ENCODE results near the gene MLYCD. TPM values are rescaled to one million over a fixed set of nuclear protein-coding genes. Genes with fewer than 3 reads are reported as not detected.

MLYCD gene
- total RNA-seq, 1 donor from 2014 or later: 5.3 TPM

- Mint-ChIP-seq H3K36me3 (ENCODE audit: low read depth) (no peaks in the 10 kb centered on the region), H3K4me1 (peaks cover 4% of the 10 kb centered on the region), H3K4me3 (no peak overlapping the region), H3K27ac (no peak overlapping the region), H3K27me3 (peaks cover 15% of the 10 kb centered on the region), H3K9me3 (no peaks in the 10 kb centered on the region)
- intact Hi-C loops (cut with micrococcal nuclease): no loop called here
- DNase-seq: no peak
These were observed 66.7 kb downstream of the MLYCD start for GRCh38 chr16:83965444-83966152.

GRCh38 chr16:83966153-83966696 is 67.3 kb downstream of the MLYCD start:
- no peak for DNase-seq
- peaks cover 15% of the 10 kb centered on the region for H3K27me3 Mint-ChIP-seq
- intact Hi-C loops (cut with micrococcal nuclease): no loop called here
- no peak overlapping the region for H3K4me3 Mint-ChIP-seq
- H3K9me3 Mint-ChIP-seq: no peaks in the 10 kb centered on the region
- no peak overlapping the region for H3K27ac Mint-ChIP-seq
- peaks cover 4% of the 10 kb centered on the region for H3K4me1 Mint-ChIP-seq
- H3K36me3 Mint-ChIP-seq (ENCODE audit: low read depth): no peaks in the 10 kb centered on the region

GRCh38 chr16:83967091-83967490 is 68.2 kb downstream of the MLYCD start:
- Mint-ChIP-seq H3K27ac (no peak overlapping the region), H3K27me3 (peaks cover 15% of the 10 kb centered on the region), H3K36me3 (ENCODE audit: low read depth) (no peaks in the 10 kb centered on the region), H3K4me1 (peaks cover 4% of the 10 kb centered on the region), H3K9me3 (no peaks in the 10 kb centered on the region), H3K4me3 (no peak overlapping the region)
- no peak for DNase-seq
- intact Hi-C loops (cut with micrococcal nuclease): no loop called here

GRCh38 chr16:83967838-83968305 is 69.0 kb downstream of the MLYCD start, which contains the start of gene NECAB2:
TSS of gene NECAB2 (plus strand) at chr16:83968244. CDS start at chr16:83968649, 405 bp downstream.
- no peaks in the 10 kb centered on the region for H3K9me3 Mint-ChIP-seq
- intact Hi-C loops (cut with micrococcal nuclease): no loop called here
- peak; percentile 67 for DNase-seq

GRCh38 chr16:83968306-83968851 is 69.5 kb downstream of the MLYCD start:
- no peak overlapping the region for H3K27ac Mint-ChIP-seq
- H3K4me3 Mint-ChIP-seq: no peak overlapping the region
- intact Hi-C loops (cut with micrococcal nuclease): no loop called here
- no peaks in the 10 kb centered on the region for H3K36me3 Mint-ChIP-seq (ENCODE audit: low read depth)
- no peak for DNase-seq
- H3K4me1 Mint-ChIP-seq: peaks cover 4% of the 10 kb centered on the region
- peaks cover 15% of the 10 kb centered on the region for H3K27me3 Mint-ChIP-seq
- H3K9me3 Mint-ChIP-seq: no peaks in the 10 kb centered on the region

More at GRCh38 chr16:83967838-83968305, 69.0 kb downstream of the MLYCD start, which contains the start of gene NECAB2:
- Mint-ChIP-seq H3K4me1 (peaks cover 4% of the 10 kb centered on the region), H3K27ac (no peak within 1 kb of the TSS), H3K4me3 (peak within 1 kb of the TSS; percentile 11), H3K36me3 (ENCODE audit: low read depth) (no peaks in the 10 kb centered on the region), H3K27me3 (peaks cover 15% of the 10 kb centered on the region)

- intact Hi-C loops (cut with micrococcal nuclease): no loop called here
- Mint-ChIP-seq H3K9me3 (no peaks in the 10 kb centered on the region), H3K4me1 (peaks cover 4% of the 10 kb centered on the region), H3K4me3 (no peak overlapping the region), H3K27me3 (peaks cover 15% of the 10 kb centered on the region), H3K27ac (no peak overlapping the region), H3K36me3 (ENCODE audit: low read depth) (no peaks in the 10 kb centered on the region)
- no peak for DNase-seq
These were observed 70.2 kb downstream of the MLYCD start for GRCh38 chr16:83968891-83969649.

GRCh38 chr16:83969771-83970429 is 71.0 kb downstream of the MLYCD start:
- intact Hi-C loops (cut with micrococcal nuclease): no loop called here
- no peak for DNase-seq
- H3K4me1 Mint-ChIP-seq: peaks cover 4% of the 10 kb centered on the region
- no peak overlapping the region for H3K4me3 Mint-ChIP-seq
- H3K36me3 Mint-ChIP-seq (ENCODE audit: low read depth): no peaks in the 10 kb centered on the region
- no peaks in the 10 kb centered on the region for H3K9me3 Mint-ChIP-seq
- H3K27me3 Mint-ChIP-seq: peaks cover 15% of the 10 kb centered on the region
- no peak overlapping the region for H3K27ac Mint-ChIP-seq

GRCh38 chr16:83970430-83970815 is 71.5 kb downstream of the MLYCD start:
- intact Hi-C loops (cut with micrococcal nuclease): no loop called here
- DNase-seq: no peak
- H3K9me3 Mint-ChIP-seq: no peaks in the 10 kb centered on the region
- no peaks in the 10 kb centered on the region for H3K36me3 Mint-ChIP-seq (ENCODE audit: low read depth)
- H3K4me1 Mint-ChIP-seq: peaks cover 4% of the 10 kb centered on the region
- no peak overlapping the region for H3K4me3 Mint-ChIP-seq
- peaks cover 15% of the 10 kb centered on the region for H3K27me3 Mint-ChIP-seq
- H3K27ac Mint-ChIP-seq: no peak overlapping the region

GRCh38 chr16:83971165-83972130 is 72.5 kb downstream of the MLYCD start:
- Mint-ChIP-seq H3K4me3 (no peak overlapping the region), H3K9me3 (no peaks in the 10 kb centered on the region), H3K36me3 (ENCODE audit: low read depth) (no peaks in the 10 kb centered on the region), H3K27ac (no peak overlapping the region), H3K4me1 (peaks cover 4% of the 10 kb centered on the region), H3K27me3 (peaks cover 15% of the 10 kb centered on the region)
- no peak for DNase-seq
- intact Hi-C loops (cut with micrococcal nuclease): no loop called here

- peaks cover 15% of the 10 kb centered on the region for H3K27me3 Mint-ChIP-seq
- intact Hi-C loops (cut with micrococcal nuclease): no loop called here
- H3K27ac Mint-ChIP-seq: no peak overlapping the region
- no peaks in the 10 kb centered on the region for H3K9me3 Mint-ChIP-seq
- H3K36me3 Mint-ChIP-seq (ENCODE audit: low read depth): no peaks in the 10 kb centered on the region
- DNase-seq: no peak
- H3K4me1 Mint-ChIP-seq: peaks cover 4% of the 10 kb centered on the region
- no peak overlapping the region for H3K4me3 Mint-ChIP-seq
These were observed 73.5 kb downstream of the MLYCD start for GRCh38 chr16:83972256-83973008.

GRCh38 chr16:83973077-83973476 is 74.2 kb downstream of the MLYCD start:
- no peaks in the 10 kb centered on the region for H3K9me3 Mint-ChIP-seq
- no peaks in the 10 kb centered on the region for H3K36me3 Mint-ChIP-seq (ENCODE audit: low read depth)
- H3K4me3 Mint-ChIP-seq: no peak overlapping the region
- no peak overlapping the region for H3K27ac Mint-ChIP-seq
- intact Hi-C loops (cut with micrococcal nuclease): no loop called here
- H3K27me3 Mint-ChIP-seq: peaks cover 11% of the 10 kb centered on the region
- no peak for DNase-seq
- peaks cover 3% of the 10 kb centered on the region for H3K4me1 Mint-ChIP-seq
